HG02610 (cell line): Measurements from ENCODE around the gene SKAP1.

Experiments used
- ATAC-seq: cut with Tn5 transposase; IDR thresholded peaks from one replicate; pipeline ENCODE4 v1.9.1; 2021; ENCODE audit warnings: mild to moderate bottlenecking, moderate library complexity; ENCODE audit not compliant: unreplicated experiment

SKAP1 gene

DNA sequence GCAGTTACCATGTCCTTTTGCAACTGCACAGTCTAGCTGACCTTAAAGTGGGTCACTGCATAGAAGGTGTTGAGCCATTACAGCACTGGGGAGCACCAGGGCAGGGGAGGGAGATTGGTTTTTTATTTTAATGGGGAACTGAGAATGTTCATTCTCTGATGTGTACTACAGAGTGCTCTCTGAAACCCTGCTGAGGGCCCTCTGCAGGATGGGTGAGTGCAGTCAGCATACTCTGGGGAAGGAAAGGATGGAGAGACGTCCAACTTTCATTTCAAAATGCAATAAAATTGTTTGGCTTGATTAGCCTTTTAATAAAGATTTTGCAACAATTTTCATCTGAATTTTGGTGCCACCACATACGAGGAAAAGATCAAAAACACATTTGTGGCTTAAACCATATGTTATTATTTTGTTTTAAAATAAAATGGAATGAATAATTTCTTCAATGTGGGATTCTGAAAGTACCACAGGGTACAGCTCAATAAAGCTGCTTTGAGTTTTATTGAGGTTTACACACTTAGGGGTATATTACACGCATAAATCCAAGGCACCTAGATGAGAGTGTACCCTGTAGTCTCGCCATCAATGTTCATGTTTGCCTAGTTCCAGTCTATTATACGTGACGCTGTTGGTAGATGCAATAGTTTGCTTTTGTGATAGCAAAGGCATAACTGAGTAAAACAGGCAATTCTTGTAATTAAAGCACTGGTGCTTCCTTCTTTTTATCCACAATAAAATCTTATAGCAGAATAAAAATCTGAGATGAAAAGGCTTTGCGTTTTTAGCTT is 249.0 kb downstream of the SKAP1 start:
- ATAC-seq = no peak

DNA sequence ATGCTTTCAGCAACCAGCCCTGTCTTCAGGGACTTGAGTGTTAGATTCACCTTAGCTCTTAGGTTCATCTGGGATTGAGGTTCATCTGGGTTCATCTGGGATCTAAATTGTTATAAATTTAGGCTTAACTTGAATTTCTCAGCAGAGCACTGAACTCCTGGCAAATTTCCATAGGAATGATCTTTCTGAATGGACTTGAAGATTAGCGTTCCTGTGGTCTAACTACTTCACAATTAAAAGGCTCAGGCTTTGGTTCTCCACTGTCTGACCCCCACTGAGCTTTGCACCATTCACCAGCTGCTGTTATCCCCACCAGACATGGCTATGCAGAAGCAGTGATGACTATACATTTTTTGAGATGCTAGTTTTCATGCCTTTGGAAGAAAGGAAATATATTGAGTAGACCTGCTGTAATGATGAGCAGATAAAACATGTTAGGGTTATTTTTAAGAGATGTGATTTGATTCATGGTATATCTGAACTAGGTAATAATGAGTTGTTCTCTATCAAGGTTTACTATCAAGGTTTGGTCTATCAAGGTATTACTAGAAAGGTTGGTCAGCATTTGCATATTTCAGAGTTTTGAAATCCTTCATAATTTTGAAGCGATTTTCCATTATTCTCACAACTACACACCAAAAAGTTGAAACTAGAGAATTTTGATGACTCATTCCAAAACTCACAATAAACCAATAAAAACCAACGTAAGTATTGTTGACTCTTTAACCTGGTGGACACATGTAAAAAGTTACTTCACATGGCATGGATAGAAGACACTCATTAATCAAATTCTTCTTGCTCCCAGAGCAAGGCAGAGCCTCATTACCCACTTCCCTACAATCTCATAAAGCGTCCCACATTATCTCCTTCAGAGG is 250.7 kb downstream of the SKAP1 start:
- ATAC-seq = no peak

DNA sequence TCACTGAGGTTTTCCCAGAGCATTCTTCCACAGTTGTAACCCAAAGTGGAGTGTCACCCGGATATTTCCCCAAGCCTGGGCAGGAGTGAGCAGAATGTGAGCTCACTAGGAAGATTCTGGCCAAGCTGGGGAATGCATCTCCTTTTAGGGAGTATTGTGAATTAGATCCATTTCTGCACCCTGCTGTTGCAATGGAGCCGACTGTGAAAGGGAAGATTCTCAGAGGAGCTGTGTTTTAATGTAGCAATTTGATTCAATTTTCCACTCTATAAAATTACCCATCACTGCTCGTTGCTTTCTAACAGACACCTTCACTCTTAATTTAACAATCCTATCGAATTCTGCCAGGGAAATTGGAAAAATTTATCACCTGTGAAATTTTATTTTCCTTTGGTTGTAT is 251.7 kb downstream of the SKAP1 start:
- no peak for ATAC-seq

DNA sequence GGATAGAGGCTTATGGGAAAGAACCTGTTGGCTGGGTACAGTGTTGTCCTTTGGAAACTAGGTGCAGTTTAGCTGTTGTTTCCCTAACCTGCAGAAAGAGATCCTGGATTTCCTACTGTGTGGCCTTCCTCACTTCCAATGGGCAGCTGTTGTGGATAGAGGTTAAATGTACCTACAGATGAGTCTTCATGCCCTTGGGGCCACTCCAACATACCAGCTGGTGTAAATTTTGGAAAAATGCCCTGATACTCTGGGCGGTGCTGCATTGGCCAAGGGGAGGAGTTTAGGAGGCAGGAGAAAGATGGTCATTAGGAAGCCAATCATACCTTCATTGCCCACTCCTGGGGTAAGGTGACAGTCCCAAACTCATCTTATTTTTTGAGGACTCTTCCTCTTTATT is 252.2 kb downstream of the SKAP1 start:
- ATAC-seq = no peak

DNA sequence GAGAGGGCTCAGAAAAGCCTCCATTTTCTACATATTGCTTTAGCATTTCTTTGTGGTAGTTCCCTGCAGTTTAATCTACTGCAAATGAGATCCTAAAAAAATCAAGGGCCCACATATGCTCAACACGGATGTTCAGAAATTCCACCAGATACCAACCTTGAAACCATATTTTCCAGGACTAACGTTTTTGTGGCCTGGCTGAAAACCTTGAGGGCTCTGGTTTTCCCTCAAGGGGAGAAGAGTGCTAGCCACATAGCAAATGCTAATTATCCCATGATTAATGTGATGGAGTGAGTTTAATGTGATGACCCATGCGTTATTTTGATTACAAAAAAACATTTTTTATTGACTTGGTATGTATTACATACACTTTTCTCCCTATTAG is 253.6 kb downstream of the SKAP1 start:
- ATAC-seq = no peak

DNA sequence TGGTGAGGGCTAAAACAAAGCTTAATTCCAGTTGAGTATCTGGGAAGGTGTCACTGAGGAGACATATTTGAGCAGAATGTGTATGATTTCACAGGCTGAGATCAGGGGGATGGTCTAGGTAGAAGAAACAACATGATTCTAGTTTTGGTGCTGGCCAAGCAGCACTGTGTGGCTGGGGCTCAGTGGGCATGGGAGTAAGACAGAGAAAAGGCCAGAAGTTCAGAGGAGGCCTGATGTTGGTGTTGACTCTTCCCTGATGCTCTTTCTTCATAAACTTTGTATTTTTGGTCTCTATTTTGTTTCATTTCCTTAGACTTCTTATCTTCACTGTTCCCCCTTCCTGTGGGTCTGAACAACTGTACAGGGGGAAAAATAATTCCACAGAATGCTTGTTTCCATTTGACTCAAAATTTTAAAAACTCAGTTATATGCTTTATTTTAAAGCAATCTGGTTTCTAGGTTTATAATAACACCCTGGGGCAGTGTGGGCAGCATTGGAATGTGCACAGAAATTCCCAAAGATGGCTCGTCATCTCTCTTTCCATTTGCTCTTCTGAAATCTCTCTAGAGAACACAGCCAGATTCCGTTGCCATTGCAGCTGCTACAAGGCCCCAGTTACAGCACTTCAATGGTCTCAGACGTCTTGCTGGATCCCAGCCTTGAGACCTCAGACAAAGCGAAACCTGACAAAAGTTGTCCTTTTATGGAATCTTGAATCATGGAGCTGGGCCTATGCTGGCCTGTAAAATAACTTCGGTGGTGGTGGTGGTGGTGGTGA is 254.1 kb downstream of the SKAP1 start:
- ATAC-seq = no peak

DNA sequence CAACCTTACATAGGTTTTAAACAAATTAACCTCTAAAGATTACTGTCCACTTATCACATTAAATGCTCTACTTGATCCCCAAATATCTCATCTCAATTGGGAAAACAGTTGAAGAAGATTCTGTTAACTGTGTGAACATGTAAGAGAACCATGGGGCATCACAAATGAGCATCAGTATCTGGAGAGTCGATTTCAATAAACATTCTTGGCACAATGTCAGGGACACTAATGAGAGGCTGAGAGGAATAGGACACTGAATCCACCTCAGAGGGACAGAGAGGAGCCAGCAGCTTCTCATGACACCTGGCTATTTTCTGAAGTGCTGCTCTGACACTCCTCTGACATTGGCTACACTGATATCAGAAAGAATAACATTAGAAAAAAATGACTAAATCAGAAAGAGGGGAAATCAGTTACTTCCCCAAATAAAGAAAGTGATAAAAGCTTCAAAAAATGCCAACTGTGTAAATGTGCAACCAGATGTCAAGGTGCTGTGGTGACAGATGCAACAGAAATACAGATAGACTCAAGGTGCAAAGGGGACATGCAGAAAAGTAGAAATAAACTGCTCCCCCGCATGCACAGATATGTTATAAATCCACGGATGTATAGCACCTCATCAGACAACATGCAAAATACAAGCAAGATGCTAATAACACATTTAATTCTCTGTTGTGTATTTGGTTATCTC is 255.0 kb downstream of the SKAP1 start:
- ATAC-seq = no peak

DNA sequence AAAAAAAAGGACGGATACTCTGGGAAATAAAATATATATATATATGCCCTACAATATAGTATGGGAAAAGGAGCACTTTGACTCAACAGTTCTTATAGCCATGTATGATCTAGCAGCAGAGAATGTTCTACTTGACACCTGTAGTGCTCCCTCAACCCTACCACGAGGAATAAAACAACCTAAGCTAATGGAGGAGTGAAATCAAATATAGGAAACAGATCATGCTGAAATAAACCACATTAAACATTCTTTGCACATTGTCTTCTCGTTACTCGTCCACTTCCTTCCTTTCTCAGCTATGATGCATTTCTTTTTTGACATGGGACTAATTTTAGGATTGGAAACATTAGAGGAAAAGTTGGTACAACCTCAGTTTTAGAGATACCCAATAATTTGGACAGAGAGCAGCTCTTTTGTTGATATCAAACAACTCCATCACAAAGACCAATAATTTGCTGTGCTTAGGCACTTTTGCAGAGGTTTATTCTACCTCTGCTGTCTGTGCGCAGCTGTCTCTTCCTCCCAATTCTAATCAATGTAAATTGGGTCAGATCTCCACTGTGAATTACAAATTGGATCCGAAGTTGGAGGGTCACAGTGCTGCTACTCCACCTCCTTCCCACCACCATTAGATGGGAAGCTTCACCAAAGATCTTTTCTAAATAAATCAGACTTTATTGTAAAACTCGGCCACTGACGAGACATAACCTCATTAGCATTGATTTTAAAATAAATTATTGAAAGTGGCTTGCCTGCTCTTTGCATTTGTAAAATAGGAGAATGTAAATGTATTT is 256.6 kb downstream of the SKAP1 start:
- no peak for ATAC-seq

DNA sequence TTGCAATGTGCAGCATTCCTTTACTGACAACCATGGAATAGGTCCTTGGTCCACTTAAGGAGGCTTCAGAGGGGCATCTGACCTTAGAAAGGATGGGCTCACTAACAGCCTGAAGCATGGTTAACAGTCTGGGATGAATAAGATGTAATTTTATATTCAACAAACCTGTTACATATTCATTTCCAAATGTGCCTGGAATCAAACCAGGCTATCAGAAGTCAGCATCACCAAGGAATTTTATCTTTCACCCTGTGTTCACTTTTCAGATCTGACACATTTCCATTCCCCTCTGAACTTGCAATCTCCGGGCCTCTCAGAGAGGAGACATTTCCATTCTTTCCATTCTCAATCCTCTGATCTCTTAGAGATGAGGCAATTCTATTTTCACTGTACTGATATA is 260.1 kb downstream of the SKAP1 start:
- ATAC-seq = no peak

DNA sequence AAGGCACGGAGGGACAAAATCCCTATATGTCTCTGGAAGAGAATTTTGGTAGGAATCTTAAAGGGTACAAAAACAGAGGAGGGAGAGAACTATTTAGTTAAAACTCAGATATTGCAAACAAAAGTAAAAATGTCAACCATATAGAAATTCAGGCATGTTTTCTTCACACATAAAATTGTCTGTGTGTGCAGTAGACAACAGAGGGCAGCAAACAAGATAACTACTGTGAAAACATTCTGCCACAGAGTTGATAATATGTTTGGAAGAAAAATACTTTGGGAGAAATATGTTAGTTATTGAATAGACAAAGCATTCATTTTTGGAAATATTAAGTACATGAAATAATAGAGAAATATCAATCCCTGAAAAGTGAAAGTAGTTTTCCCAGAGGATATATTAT is 266.2 kb downstream of the SKAP1 start:
- ATAC-seq = no peak

DNA sequence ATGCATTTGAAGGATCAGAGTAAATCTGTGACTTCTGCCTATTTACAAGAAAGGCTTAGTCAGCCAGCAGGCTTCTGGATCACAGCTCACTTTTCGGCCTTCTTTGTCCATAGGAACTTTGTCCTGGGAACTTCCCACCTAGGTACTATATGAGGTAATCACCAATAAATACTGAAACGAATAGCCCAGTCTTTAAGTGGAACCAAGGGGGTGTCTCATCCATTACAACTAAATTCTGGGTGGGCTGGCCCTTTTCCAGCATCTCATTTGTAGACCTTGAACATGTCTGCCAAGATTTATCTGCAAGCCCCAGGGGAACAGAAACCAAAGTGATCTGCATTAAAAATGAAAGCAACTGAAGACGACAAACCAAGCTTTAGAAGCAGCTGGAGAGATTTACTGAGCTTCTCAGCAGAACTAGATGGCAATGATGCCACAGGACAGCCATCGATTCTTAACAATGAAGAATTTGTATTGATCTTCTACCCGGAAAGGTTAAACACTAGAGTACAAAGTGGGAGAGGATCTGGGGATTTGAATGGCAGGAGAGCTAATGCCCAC is 267.0 kb downstream of the SKAP1 start:
- ATAC-seq = no peak

DNA sequence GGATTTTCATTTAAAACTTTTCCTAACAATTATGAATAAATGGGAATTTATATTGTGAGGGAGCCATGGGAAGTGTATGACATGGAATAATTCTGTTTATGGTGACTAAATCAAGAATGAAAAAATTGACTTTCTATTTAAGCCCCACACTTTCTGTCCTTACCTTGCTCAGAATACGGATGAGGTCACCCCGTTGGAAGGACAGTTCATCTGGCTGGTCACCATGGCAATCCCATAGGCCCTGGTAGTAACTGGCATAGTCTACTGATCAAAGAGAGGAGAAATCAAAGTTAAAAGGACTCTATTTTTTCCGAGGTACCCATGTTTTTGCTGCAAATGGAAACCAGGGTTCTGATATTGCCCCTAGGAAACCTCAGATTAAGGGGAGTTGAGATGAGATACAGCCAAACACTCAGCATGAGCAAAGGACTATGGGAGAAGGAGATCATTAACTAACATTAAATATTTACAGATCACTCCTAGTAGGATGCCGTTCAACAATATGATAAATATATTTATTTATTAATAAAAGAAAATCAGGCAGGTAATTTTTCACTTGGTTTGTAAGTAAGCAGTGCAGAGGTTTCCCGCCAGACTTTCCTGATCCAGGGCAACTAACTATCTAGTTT is 267.6 kb downstream of the SKAP1 start:
- no peak for ATAC-seq

DNA sequence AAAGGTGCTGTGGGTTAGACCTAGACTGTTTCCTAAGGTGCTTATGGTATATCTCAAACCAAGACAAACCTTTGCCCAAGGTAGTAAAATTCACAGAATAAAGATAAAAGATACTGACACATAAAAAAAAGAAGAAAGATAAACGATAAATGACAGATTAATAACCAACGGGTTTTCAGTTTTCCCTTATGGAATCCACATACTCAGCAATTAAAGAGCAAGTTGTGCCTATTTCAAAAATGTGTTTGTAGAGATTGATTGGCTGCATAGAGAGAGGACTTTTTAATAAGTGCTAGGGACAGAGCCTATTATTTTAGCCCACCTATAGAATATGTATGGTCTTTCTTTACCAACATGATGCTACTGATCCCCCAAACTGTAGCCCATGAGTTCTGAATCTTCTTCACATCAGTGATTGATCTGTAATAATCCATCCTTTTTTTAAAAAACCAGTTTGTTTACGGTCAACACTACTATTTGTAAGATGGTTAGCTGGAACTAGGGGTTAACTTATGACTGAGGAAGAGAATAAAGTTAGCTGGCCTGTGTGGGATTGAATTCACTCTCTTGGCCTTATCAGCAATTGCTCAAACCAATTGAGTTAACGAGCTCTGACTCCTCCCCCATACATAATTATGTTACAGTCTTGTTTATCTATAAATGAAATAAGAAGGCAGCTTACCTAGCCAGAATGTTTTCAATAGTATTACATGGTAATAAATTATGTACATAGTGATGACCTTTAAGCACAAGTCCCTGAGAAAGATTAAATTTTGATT is 268.7 kb downstream of the SKAP1 start:
- ATAC-seq = no peak

DNA sequence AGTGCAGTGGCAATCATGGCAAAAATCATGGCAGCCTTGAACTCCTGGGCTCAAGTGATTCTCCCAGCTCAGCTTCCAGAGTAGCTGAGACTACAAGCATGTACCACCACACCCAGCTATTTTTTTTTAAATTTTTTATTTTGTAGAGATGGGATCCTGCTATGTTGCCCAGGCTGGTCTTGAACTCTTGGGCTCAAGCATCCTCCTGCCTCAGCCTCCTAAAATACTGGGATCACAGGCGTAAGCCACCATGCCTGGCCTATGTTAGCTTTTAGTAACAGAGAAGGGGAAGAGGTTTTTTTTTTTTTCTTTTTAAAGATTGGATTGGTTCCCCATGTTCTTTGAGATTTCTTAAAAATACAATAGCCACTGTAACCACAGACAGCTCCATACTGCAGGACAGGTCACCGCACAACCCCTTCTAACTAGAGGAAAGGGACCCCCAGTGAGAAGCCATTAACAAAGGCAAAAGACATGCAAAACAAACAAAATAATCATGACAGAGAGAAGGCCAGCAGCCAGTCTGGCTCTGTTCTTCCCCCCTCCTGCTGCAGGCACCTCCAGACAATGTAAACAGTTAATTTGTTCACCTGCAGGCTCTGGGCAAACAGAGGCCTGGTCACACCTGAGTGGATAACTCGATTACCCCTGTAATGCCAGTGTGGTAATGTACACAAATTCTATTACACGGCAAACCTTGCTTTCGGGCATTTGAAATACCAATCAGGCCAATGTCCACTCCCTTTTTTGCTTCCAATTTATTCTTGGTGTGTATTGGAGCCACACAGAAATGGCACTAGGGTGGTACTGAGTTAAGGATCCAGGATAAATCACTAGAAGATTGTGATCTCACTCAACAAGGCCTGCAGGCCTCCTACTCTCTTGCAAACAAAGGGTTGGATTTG is 269.6 kb downstream of the SKAP1 start:
- no peak for ATAC-seq

DNA sequence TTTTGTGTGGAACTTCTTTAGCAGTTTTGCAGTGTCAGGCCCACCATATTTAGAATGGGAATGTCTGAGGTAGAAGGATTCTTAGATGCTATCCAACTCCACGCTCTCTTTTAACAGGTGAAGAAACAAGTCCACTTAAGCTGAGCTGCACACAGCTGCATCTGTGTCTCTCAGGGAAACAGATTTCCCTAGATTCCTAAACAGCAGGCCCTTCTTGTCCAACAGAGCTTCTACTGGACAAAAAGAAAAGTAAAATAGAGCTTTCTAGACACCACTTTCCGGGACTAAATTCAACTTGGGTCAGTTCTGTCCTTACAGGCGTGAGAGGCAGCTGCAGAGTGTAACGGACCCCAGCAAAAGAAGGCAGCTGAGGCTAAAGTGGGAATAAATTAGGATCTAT is 270.8 kb downstream of the SKAP1 start:
- no peak for ATAC-seq

DNA sequence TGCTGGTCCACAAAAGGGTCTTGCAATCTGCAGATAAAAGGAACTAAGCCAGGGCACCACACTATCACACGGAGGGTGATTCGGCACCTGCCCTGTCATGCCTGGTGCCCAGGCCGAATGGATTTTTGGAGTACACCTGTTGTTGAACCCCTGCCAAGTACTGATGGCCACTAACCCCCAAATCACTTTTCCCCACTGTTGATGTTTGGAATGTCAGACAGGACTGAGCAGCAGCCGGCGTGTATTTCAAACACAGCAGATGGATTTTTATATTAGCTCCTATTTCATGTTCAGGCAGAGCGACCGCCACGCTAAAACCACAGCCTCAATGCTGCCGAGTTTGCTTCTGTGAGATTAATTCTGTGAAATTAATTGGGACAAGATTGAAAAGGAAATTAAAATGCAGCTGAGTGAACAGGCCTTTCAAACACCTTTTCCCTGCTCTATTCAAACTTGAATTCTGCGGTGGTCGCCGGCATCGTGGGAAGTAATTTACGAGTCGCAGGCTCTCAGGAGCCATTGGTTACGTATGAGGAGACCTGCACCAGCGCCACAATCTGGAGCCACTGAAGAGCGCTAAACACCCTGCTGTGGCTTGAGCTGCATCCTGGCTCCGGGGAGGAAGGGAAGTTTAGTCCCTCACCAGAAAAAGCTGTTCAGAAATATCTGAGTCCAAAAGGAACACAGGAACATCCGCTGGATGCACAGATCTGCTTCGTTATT is 274.0 kb downstream of the SKAP1 start:
- ATAC-seq = no peak
